Activated B cell treated with CpG ODN at 0.5 μM for 24 hours (primary cell): ENCODE data around the gene PDCD11. TPM values are rescaled to one million over a fixed set of nuclear protein-coding genes. Genes with fewer than 3 reads are reported as not detected.
A peak's percentile ranks its signal among the peaks of the same experiment; 100 is the strongest.

ENCODE experiments used
- ATAC-seq: fragments of 200-7000 bp; cut with Tn5 transposase; one replicate; pipeline ENCODE4 v1.10.0; 2021; ENCODE audit warnings: low read depth, mild to moderate bottlenecking, moderate library complexity
- CTCF ChIA-PET: fragments of 350-600 bp; sonication (Branson Sonifier 250); formaldehyde crosslinking; loops from one replicate; lab custom pipeline; 2021; ENCODE audit warnings: antibody characterized with exemption; lab: Charles Lee
- POLR2A ChIA-PET: fragments of 350-600 bp; sonication (Branson Sonifier 250); formaldehyde crosslinking; loops from one replicate; lab custom pipeline; 2021; ENCODE audit warnings: antibody characterized with exemption; lab: Charles Lee
- DNase-seq: peaks from one replicate; pipeline ENCODE4 v3.0.0; 2022
- H3K27ac Mint-ChIP-seq: one replicate; pipeline ENCODE4 v1.8.0; 2020; ENCODE audit warnings: mixed read lengths
- H3K27me3 Mint-ChIP-seq: one replicate; pipeline ENCODE4 v1.8.0; 2021; ENCODE audit warnings: mixed read lengths
- H3K36me3 Mint-ChIP-seq: one replicate; pipeline ENCODE4 v1.8.0; 2021; ENCODE audit warnings: low read depth, mixed read lengths
- H3K4me1 Mint-ChIP-seq: one replicate; pipeline ENCODE4 v1.8.0; 2021; ENCODE audit warnings: mixed read lengths
- H3K4me3 Mint-ChIP-seq: one replicate; pipeline ENCODE4 v1.8.0; 2020; ENCODE audit warnings: mild to moderate bottlenecking, mixed read lengths
- H3K9me3 Mint-ChIP-seq: one replicate; pipeline ENCODE4 v1.8.0; 2020; ENCODE audit warnings: mixed read lengths
- CTCF ChIP-seq: fragments of 200-600 bp; IDR thresholded peaks from one replicate; pipeline ENCODE4 v1.8.0; 2022; ENCODE audit warnings: antibody characterized with exemption, mild to moderate bottlenecking
- intact Hi-C: fragments of 100-400 bp; cut with micrococcal nuclease; formaldehyde crosslinking; loops from one replicate; pipeline ENCODE4 v1.15.1; 2024
- total RNA-seq: library from RNA; stranded (reverse); gene quantifications from 2 replicates; pipeline ENCODE4 v1.2.3, GENCODE V29; 2022

The PDCD11 gene
- total RNA-seq, 1 donor from 2014 or later = 66.0 TPM

- intact Hi-C loops = no loop called here
- H3K9me3 Mint-ChIP-seq = no peaks in the 10 kb centered on the region
- no peaks in the 10 kb centered on the region for H3K36me3 Mint-ChIP-seq
- CTCF ChIA-PET = no interaction called here
- DNase-seq (no peak), ATAC-seq (no peak)
- TF ChIP-seq CTCF = no peak
- H3K27ac Mint-ChIP-seq = no peak overlapping the region
- H3K4me3 Mint-ChIP-seq = no peak overlapping the region
- peaks cover 2% of the 10 kb centered on the region for H3K27me3 Mint-ChIP-seq
- peaks cover 28% of the 10 kb centered on the region for H3K4me1 Mint-ChIP-seq
- POLR2A ChIA-PET = interaction anchor here (5.9 kb wide), 1 partner anchor 15 kb away, joined by 58 read pairs; no protein-coding TSS in a partner anchor
Measured at GRCh38 chr10:103456074-103456660, 59.7 kb downstream of the PDCD11 start.

GRCh38 chr10:103457176-103457712 lies 60.8 kb downstream of the PDCD11 start:
- ChIA-PET CTCF (no interaction called here), POLR2A (interaction anchor here (0.7 kb wide), 1 partner anchor 9 kb away, joined by 3 read pairs; no protein-coding TSS in a partner anchor)
- TF ChIP-seq CTCF = no peak
- intact Hi-C loops = no loop called here
- H3K4me1 Mint-ChIP-seq = peaks cover 23% of the 10 kb centered on the region
- no peak overlapping the region for H3K4me3 Mint-ChIP-seq
- no peaks in the 10 kb centered on the region for H3K36me3 Mint-ChIP-seq
- H3K9me3 Mint-ChIP-seq = no peaks in the 10 kb centered on the region
- no peak overlapping the region for H3K27ac Mint-ChIP-seq
- DNase-seq = no peak
- peaks cover 2% of the 10 kb centered on the region for H3K27me3 Mint-ChIP-seq
- ATAC-seq = no peak

- ChIA-PET POLR2A (interaction anchor here (1.4 kb wide), 1 partner anchor 9 kb away, joined by 4 read pairs; no protein-coding TSS in a partner anchor), CTCF (no interaction called here)
- H3K27ac Mint-ChIP-seq = no peak overlapping the region
- no peaks in the 10 kb centered on the region for H3K36me3 Mint-ChIP-seq
- H3K27me3 Mint-ChIP-seq = peaks cover 2% of the 10 kb centered on the region
- H3K9me3 Mint-ChIP-seq = no peaks in the 10 kb centered on the region
- no peak for ATAC-seq
- no peak for DNase-seq
- no peak for TF ChIP-seq CTCF
- intact Hi-C loops = no loop called here
- H3K4me1 Mint-ChIP-seq = peaks cover 15% of the 10 kb centered on the region
- no peak overlapping the region for H3K4me3 Mint-ChIP-seq
Measured at GRCh38 chr10:103457896-103458583, 61.6 kb downstream of the PDCD11 start.

GRCh38 chr10:103458720-103459119 lies 62.3 kb downstream of the PDCD11 start, which contains the start of gene CALHM1:
Gene CALHM1 (minus strand): TSS chr10:103458900. CDS start chr10:103458751, 149 bp downstream.
- Mint-ChIP-seq H3K36me3 (no peaks in the 10 kb centered on the region), H3K4me1 (peaks cover 12% of the 10 kb centered on the region), H3K9me3 (no peaks in the 10 kb centered on the region), H3K27me3 (peaks cover 2% of the 10 kb centered on the region), H3K4me3 (no peak within 1 kb of the TSS), H3K27ac (no peak within 1 kb of the TSS)
- intact Hi-C loops = no loop called here
- ATAC-seq = peak; percentile 77
- CTCF ChIA-PET = interaction anchor here (0.9 kb wide), 1 partner anchor 27 kb away, joined by 3 read pairs; no protein-coding TSS in a partner anchor
- no peak for TF ChIP-seq CTCF
- POLR2A ChIA-PET = interaction anchor here (1.4 kb wide), 1 partner anchor 9 kb away, joined by 4 read pairs; no protein-coding TSS in a partner anchor
- DNase-seq = no peak

- intact Hi-C loops = no loop called here
- H3K36me3 Mint-ChIP-seq = no peaks in the 10 kb centered on the region
- no peak overlapping the region for H3K4me3 Mint-ChIP-seq
- H3K27me3 Mint-ChIP-seq = peaks cover under 1% of the 10 kb centered on the region
- ChIA-PET POLR2A (interaction anchor here (0.6 kb wide), 1 partner anchor 16 kb away, joined by 3 read pairs; no protein-coding TSS in a partner anchor), CTCF (interaction anchor here (0.9 kb wide), 1 partner anchor 26 kb away, joined by 3 read pairs; no protein-coding TSS in a partner anchor)
- H3K27ac Mint-ChIP-seq = no peak overlapping the region
- peaks cover 10% of the 10 kb centered on the region for H3K4me1 Mint-ChIP-seq
- DNase-seq (no peak), ATAC-seq (no peak)
- no peaks in the 10 kb centered on the region for H3K9me3 Mint-ChIP-seq
- TF ChIP-seq CTCF = no peak
Measured at GRCh38 chr10:103459615-103460014, 63.2 kb downstream of the PDCD11 start.
